ENCODE results near the gene RAB11FIP3.

Gene RAB11FIP3

DNA sequence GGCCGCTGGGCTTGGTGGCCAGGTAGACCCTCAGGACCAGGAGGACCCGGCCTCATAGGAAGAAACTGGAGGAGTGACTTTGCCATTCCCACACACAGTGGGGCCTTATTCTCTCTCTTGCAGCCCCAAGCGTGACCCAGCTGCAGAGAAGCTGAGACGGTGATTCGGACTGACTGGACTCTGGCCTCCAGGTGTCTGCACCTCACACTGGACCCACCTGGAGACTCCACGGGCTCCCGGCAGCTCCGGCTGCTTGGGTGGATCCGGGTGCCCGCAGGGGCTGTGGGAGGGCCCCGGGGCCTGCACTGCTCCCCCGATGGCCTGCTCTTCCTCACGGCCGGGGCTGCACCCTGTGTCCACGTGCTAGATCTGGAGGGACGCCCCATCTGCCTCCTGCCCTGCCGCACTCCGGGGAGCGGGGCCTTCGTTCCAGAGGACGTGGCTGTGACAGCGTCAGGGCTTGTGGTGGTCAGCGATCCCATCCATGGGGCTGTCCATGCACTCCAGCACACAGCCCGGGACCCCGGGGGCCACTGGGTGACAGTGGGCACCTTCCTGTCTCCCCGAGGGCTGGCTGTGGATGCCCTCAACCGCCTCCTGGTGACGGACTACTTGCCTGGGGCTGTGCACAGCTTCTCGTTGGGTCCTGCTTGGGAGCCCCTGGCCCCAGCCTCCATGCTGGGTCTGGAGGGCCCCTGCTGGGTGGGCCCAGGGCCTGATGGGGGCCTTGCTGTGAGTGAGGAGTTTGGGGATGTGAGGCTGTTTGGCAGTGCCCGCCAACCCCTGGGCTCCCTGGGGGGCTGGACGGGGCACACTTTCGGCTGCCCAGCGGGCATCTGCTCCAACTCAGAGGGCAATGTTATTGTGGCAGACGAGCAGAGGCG, 142.2 kb downstream of the RAB11FIP3 start:
- DNase-seq (ENCODE audit: low spot score), result no peak

DNA sequence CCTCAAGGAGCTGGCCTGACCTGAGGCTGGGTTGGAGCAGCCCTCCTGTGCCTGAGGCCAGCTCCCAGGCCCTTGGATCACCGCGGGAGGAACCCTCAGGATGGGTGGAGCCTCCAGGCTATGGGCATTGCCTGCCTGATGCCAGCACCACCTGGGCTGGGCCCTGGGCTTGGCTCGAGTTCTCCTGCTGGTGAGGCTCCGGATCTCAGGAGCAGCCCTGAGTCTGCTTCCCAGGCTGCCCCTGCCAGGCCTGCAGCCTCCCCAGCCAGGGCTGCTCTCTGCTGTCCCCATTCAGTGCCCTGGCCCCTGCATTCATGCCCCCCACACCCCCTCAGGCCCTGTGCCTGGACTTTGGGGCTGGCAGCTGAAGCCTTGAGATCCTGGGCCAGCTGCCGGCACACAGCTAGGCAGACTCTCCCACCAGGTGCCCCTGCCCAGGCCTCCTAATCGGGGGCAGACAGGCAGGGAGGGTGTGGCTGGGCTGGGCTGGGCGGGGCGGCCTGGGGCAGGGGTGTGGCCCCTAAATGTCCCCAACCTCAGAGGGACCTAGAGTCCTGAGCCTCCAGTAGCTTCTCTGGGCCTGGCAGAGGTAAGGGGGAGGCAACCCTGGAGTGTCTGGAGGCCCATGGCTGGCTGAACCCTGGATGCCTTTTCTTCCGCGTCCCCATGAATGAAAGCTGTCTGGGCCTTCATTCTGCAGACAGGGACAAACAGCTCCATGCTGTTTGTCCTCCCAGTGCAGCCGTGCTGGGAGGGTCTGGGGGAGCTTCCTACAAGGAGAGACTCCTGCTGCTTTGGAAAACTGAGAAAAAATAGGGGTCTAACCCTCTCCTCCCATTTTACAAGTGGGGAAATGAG, 143.2 kb downstream of the RAB11FIP3 start:
- no peak for DNase-seq (ENCODE audit: low spot score)

DNA sequence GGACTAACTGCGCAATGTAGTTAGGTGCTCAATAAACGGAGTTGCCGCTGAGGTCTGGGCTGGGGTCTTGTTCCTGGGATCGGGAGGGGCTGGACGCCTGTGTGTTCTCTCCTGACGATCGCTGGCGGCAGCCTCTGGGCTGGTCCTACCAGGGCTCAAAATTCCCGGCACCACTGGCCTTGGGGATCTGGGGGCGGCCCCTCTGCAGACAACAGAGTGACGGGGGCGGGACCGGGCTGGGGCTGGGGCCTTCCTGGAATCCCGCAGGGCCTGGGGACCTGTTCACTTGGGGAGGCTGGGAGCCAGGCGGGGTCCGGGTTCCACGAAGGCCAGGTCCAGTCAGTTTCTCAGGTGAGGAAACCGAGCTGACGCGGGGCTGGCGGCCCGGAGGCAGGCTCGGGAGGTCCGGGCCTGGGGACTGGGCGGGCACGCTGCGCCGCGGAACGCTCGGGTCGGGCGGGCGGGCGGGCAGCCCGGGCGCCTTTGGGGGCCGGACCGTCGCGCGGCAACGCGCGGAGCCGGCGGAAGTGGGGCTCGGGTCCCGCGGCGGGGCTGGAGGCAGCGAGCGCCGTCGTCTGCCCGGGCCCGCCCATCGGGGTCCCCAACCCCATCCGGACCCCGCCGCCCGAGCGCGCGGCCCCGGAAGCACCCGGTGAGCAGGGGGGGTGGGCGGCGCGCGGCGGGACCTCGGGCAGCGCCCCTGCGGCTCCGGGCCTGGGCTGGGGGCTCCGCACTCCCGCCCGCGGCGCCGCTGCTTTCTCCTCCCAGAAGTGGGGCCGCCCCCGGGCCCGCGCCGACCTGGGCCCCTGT, 144.2 kb downstream of the RAB11FIP3 start, which contains the start of gene PIGQ:
Gene PIGQ (plus strand): TSS at position 524 of the 810 bp plus-strand sequence. CDS start 4,107 bp downstream, outside the sequence.
- DNase-seq (ENCODE audit: low spot score), result peak; percentile 86
